SW480 (cell line): ENCODE measurements around the gene JAG1.
"Not testable (repeated sequence)": the region's sequence is repeated elsewhere in the genome, so short reads cannot be mapped to it uniquely, and the experiment has no call there.

Experiments
- DNase-seq: peaks from one replicate; pipeline ENCODE4 v3.0.0-alpha.2; 2016; ENCODE audit warnings: low spot score

Gene JAG1

GRCh38 chr20:10637031-10637559, 36.7 kb downstream of the JAG1 start:
- DNase-seq = no peak

DNA sequence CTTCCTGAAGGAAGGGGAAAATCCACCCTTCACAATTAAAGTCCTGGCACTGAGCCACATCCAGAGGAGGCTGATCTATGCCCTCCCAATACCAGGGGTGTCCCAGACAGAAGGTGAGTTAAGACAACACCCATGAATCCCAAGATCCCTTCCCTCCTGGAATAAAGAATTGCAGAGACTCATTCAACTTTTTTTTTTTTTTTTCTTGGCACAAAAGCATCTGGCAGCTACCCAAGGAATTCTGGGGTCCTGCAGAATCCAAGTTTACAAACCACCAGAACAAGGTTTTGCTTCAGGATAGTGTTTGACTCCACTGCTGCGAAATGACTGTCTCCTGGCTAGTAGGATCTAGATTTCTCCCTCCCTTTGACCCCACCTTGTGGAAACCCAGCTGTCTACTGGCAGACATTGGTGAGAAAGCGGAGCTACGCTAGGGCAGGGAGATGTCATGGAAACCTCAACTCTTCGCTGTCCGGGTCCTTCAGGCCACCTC, 37.4 kb downstream of the JAG1 start:
- DNase-seq = no peak

DNA sequence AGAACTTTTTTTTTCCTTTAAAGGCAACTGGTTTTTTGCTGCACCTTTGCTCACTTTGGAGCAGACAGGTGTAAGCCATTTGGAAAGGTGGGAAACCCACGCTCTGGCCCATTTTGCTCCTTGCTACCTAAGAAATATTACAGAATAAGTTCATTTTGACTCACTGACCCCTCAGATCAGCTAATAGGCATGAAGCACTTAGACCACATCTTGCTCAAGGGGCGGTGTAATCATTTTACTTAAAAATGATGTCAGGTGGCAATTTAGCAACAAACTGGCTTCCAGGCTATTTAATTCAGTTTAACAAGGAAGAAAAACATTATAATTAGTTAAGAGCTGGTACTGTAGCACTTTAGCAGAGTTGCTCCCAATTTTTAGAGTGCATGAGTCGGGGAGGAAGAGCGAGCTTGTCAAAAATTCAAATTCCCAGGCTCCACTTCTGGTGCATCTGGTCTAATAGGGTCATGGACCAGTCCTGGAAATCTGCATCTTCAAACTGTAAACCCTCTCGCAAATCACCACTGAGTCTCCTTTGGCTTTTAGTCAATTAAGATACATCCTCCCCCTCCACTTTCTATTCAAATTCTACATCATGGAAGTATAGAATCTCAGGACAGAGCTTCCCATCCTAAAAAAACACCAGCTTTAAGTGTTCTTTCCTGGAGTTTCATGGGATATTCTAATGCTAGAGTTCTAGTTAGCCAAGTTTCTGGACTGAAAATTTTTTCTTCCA, 38.2 kb downstream of the JAG1 start:
- no peak for DNase-seq

DNA sequence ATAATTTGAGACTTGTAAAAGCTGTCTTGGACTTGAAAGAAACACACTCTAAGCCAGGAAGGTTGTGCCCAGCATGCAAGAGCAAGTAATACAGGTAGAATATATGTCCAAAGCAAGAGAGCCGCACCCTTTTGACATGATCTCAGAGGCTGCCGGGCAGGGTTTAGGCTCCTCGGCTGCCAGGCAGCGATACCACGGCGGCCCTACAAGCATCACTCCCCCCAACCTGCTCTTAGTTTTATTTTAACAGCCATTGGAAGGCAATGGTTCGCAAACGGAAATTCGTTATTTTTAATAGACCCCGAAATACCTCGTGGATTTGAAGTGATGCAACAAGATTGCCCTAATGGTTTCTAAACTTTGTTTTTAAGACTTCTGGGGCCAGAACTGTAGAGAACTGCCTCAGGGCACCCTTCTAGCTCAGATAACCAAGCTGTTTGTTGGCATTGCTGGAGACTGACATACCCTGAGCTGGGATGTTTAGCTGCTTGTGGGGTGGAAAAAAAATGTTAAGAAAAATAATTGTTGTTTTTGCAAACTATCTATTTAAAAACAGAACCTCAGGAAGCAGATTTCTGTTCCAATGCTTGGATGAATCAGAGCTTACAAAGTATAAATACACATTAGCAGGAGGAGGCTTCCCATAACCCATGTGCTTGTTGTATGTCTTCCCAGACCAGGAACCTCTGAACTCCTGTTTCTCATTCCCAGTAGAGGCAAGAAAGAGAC, 39.0 kb downstream of the JAG1 start:
- no peak for DNase-seq

- DNase-seq = no peak
Observed at GRCh38 chr20:10634211-10634610, 39.6 kb downstream of the JAG1 start.

DNA sequence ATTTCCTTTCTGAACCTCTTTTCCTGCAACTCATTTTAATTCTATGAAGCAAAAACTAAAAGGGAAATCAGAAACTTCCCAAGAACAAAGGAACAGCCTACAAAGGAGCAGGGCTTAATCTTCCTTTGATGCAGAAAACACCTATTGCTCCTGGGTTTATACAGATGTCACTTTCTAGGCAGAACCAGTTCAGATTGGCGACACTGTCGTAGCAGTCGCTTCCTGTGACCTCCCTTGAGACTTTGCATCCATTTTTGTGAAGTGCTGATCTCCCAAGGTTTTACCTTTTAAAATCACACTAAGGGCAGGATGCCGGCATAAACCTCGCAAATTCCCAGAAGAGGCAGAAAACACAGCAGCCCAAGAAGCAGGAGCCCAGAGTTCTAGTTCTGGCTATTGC, 40.1 kb downstream of the JAG1 start:
- no peak for DNase-seq

GRCh38 chr20:10632721-10633509, 40.9 kb downstream of the JAG1 start:
- no peak for DNase-seq

DNA sequence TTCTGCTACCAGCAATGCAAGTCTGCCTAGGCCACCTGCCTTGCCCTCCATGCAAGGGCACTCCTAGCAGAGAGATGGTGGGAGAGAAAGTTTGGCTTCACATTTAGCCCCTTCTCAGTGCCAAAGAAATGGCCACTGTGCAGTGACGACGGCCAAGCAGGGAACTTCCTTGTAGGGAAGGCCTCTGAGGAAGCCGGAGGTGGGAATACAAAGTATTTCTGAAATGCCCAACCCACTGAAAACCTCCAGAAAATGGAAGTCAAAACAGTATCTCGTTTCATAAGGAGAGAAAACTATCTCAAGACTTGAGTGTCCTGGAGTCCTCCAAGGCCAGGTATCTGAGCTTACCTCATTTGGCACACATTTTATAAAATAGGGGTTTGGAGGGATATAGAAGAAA, 42.7 kb downstream of the JAG1 start:
- DNase-seq = no peak

DNA sequence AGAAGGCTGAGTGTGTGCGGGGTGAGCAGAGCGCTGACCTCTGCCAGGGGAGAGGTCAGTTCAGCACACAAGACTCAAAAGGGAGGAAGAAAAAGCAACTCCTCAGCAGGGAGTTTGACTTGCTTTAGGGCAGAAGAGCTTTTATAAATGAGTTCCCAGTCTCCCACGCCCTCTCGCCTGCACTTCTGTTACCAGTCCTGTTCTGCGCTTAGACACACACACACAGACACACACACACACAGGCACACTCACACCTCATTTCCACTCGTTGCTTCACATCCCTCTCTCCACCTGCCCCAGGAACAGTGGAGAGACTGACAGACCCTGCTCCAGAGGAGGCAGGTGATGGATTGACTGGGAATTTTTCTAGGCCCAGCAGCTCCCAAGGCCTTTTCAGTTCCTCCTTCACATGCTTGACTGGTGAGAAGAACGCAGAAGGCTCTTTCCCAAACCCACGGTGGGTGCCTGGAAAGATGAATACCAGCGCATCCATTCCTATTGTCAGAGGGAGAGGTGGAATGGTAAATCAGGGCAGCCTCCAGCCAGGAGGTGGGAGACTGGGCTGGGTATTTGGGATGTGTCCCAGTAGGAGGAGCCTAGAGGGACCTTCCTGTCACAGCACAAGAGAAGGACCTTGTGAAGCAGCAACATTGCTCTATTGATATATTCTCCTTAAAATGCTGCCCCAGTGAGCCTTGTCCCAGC, 43.7 kb downstream of the JAG1 start:
- DNase-seq = no peak

DNA sequence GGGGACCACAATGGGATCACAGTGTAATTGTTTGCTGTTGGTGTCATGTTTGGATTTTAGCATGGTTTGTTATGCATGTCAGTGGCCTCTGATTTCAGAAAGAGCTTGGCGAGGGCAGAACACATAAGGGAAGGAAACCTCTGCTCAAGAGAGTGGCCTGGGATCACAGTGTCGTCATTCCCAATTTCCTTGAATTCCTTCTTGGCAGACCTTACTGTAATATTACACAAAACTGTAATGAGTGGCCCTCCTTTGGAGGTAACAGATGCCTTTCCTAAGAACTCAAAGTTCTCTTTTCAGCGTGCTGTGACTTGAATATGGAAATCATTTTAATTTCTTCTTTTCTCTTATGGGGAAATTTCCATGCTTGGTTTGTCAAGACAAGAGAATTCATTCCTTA, 46.9 kb downstream of the JAG1 start:
- no peak for DNase-seq

DNA sequence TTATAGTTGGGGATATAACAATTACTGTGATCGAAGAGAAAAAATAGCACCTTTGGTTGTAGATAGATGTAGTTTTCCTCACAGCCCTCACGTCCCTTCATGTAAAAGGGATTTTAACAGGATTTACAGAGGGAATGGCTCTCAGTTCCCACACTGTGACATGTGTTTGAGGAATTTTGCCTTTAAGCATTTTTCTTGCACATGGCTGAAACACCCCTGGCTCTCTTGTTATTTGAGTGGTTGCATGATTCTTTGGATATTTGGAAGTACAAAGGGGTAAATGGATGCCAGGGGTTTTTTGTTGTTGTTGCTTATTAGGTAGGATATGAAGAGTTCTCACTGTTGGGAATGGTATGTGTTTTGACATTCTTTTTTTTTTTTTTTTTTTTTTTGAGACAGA, 48.2 kb downstream of the JAG1 start:
- no peak for DNase-seq

- no peak for DNase-seq
Observed at GRCh38 chr20:10622657-10623418, 51.0 kb downstream of the JAG1 start.

GRCh38 chr20:10621149-10621548, 52.6 kb downstream of the JAG1 start:
- DNase-seq = no peak

GRCh38 chr20:10619427-10619826, 54.4 kb downstream of the JAG1 start:
- DNase-seq = peak; percentile 93

GRCh38 chr20:10618611-10619245, 55.1 kb downstream of the JAG1 start:
- DNase-seq = no peak

DNA sequence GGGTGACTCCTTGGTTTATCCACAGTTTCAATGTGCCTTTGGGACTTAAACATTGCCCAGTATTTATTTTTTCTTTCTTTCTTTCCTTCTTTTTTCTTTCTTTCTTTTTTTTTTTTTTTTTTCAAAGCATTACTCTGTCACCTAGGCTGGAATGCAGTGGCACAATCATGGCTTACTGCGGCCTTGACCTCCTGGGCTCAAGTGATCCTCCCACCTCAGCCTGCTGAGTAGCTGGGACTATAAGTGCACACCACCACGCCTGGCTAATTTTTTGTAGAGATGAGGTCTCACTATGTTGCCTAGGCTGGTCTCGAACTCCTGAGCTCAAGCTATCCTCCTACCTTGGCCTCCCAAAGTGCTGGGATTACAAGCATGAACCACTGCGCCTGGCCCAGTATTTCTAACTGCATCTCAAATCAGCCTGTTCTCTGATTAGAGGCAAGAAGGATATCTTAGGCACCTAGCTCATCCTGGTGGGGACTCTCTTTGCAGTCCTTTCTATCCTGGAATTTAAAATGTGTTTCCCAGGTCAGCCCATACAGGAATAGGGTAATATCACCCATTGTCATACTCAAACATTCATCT, 56.2 kb downstream of the JAG1 start:
- DNase-seq = not testable (repeated sequence)

DNA sequence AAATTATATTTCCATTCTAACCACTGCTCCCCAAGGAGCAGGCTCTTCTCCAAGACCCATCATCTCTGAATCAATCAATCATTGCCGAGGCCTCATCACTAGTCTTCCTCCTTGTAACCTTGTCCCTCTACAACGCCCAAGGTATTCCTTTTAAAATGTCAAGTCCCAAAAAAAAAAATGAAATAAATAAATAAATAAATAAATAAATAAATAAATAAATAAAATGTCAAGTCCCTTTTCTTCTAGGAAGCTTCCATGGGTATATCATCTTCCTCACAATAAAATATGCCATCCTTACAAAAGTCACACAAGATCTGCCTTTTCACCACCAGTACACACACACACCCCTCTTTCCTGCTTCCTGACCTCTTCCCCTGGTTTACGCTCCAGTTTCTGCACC, 57.6 kb downstream of the JAG1 start:
- DNase-seq = no peak

- DNase-seq = no peak
Observed at GRCh38 chr20:10613911-10614310, 59.9 kb downstream of the JAG1 start.

DNA sequence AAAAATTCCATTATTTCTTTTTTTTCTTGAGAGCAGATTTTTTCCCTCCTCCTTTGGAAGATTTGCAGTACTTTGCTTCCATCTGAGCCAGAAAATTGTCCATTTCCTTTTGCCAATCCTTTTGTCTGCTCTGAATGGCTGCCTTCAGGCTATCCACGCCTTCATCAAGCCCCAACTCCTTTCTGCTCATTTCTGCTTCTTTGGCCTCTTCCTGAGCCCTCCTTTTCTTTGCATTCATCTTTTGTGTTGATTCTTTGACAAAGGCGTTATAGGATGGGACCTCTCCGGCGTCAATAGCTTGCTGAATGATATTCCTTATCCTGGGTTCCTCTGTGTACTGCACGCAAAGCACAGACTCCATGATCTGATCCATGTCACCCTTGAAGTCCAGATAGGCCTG, 60.4 kb downstream of the JAG1 start:
- not testable (repeated sequence) for DNase-seq

- peak; percentile 23 for DNase-seq
Observed at GRCh38 chr20:10611357-10611756, 62.4 kb downstream of the JAG1 start.
